GM10248 (cell line): ENCODE data around the gene MVB12B.

Experiments
- CTCF ChIA-PET: fragments of 300-600 bp; sonication (Branson Sonifier 250); formaldehyde crosslinking; extraction: SDS; loops from one replicate; lab custom pipeline; 2021; ENCODE audit warnings: antibody characterized with exemption; lab: Yijun Ruan, JAX
- POLR2A ChIA-PET: fragments of 350-650 bp; sonication (Branson Sonifier 250); formaldehyde crosslinking; extraction: SDS; loops from one replicate; lab custom pipeline; 2020; ENCODE audit warnings: antibody characterized with exemption; lab: Yijun Ruan, JAX
- DNase-seq: peaks from one replicate; pipeline ENCODE4 v3.0.0; 2012; ENCODE audit errors: extremely low spot score
- TF ChIP-seq, protein P1 (sequence below): IDR thresholded peaks from 2 replicates; pipeline ENCODE4 v1.5.1; 2012; ENCODE audit warnings: mild to moderate bottlenecking, low read depth; ENCODE audit errors: extremely low read depth, missing control alignments, control extremely low read depth

Gene MVB12B

DNA sequence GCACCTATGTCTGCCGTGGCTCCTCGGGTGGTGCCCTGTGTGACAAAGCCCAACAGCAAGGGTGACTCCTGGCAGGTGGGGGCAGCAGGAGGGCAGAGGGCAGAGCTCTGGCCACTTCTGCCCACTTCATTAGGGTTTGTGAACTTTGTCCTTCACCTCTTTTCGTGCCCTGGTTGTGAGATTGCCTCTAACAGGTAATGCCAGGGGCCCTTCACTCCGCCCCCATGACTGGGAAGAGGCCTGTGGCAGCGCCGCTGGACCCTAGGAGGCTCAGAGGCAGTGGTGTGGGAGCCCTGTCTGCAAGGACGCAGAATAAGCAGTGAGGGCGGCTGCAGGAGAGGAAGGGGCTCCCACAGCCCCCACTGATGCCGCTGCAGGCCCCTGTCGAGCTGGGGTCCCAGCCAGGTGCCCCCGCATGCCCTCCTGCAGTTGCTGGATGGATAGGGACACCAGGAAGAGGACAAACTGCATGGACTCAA lies 178.4 kb downstream of the MVB12B start:
- ChIA-PET CTCF (interaction anchor here (1.0 kb wide), 1 partner anchor 53 kb away, joined by 4 read pairs; no protein-coding TSS in a partner anchor), POLR2A (no interaction called here)
- DNase-seq = no peak
- TF ChIP-seq, protein P1, sequence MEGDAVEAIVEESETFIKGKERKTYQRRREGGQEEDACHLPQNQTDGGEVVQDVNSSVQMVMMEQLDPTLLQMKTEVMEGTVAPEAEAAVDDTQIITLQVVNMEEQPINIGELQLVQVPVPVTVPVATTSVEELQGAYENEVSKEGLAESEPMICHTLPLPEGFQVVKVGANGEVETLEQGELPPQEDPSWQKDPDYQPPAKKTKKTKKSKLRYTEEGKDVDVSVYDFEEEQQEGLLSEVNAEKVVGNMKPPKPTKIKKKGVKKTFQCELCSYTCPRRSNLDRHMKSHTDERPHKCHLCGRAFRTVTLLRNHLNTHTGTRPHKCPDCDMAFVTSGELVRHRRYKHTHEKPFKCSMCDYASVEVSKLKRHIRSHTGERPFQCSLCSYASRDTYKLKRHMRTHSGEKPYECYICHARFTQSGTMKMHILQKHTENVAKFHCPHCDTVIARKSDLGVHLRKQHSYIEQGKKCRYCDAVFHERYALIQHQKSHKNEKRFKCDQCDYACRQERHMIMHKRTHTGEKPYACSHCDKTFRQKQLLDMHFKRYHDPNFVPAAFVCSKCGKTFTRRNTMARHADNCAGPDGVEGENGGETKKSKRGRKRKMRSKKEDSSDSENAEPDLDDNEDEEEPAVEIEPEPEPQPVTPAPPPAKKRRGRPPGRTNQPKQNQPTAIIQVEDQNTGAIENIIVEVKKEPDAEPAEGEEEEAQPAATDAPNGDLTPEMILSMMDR = no peak

DNA sequence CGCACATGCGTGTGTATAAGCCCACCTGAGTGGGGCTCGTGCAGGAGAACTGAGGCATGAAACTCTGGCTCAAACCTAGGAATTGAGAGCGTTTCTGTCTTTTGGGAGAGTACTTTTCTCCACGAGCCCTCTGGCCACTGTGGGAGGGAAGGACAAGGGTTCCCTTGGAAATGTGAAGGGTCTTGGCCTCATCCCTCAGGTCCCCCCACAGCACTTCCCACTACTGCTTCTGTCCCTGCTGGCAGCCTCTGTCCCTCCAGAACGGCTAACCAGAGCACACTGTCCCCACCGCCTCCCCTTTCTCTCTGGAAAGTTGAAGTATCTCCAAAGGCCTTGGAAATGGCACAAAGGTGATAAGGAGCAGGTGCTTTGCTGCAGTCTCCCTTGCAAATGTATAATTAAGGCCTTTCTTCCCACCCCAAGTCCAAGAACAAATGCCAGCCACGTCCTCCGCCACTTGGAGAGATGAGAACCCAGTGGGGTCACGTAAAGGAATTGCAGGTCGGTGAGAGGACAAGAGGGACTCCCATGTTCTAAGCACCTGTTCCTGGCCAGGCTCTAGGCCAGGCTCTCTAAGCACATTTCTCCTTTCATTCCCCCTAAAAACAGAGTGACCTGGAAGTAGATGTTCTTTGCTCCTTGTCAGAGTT lies 179.2 kb downstream of the MVB12B start:
- ChIA-PET CTCF (interaction anchor here (1.0 to 1.9 kb wide), 2 partner anchors 52 kb away, joined by 4 to 7 read pairs; no protein-coding TSS in a partner anchor), POLR2A (no interaction called here)
- DNase-seq = no peak
- TF ChIP-seq, protein P1 = no peak

DNA sequence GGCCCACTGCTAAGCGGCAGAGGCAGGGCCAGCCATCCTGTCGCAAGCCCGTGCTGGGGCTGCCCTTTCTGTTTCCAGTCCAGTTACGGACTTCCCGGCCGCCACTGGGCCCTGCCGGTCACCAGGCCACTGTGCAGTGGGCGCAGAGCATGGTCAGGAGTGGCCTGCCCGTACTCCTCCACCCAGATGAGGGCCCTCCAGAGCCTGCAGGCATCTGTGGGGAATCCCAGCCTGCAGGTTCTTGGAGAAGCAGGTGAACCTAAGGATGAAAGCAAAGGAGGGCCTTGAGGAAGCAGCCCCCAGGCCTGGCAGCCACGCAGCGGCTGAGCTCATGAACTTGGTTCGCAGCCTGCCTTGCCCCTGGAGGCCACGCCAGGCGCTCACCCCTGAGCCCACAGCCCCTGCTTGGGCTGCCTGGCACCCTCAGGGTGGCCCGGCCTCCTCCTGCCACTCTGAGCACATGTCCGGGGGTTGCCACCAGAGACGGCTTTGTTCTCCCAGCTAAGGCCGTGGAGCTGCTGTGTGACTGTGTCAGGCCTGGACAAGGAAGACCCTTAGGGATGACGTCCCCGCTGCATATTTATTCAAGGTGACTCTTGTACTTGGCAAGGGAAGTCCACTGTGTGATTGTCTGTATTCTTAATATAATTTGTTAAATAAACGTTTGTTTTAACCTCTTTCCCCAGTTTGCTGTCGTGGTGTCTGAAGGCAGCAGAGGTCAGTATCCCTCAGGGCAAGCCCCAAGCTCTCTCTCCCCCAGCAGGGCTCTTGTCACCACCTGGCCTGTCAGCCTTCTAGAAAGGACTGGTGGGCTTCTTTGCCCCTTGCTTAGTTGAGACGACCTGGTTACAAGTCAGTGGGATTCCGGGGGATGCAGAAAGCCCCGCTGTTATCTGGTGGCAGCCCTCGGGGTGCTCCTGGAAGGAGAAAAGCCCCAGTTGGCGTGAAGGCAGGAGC lies 180.0 kb downstream of the MVB12B start:
- DNase-seq = no peak
- POLR2A ChIA-PET = no interaction called here
- CTCF ChIA-PET = interaction anchor here (1.9 to 8.2 kb wide), 2 partner anchors 6 to 51 kb away, joined by 7 to 60 read pairs; no protein-coding TSS in a partner anchor
- TF ChIP-seq, protein P1 = no peak

DNA sequence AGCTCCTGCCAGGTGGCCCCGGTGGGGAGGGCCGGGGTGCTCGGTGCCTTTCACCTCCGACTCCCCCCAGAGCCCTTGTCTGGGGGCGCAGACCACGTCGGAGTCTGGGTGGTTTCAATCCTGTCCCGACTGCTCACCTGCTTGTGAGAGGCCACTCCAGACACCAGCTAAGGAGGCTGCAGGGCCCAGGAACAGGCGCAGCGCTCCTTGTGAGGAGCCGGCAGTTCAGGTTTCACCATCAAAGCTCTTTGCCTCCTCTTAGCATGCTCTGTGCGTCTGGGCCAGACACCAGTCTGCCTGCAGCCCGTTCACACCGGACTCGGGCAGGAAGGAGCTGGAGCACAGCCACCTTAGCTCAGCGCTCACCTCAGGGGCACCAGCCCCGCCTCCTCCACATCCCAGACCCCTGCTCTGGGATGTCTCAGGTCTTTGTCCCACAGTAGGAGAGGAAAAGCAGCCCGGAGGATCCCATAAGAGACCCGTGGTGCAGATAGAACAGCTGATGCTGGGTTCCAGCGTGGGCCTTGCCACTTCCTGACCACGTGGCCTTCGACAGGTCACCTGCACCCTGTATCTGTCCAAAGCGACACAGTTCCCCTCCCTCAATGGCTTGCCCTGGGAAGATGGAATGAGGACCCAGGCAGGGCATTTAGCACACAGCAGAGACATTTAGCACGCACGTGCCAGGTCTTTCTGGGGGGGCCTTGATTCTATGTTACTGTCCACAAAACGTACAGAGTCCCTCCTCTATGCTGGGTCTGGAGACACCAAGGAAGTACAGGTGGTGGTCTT lies 180.9 kb downstream of the MVB12B start:
- ChIA-PET CTCF (interaction anchor here (1.3 to 8.2 kb wide), 4 partner anchors 7 to 51 kb away, joined by 3 to 60 read pairs (median 10); no protein-coding TSS in a partner anchor), POLR2A (no interaction called here)
- TF ChIP-seq, protein P1 = no peak
- no peak for DNase-seq

DNA sequence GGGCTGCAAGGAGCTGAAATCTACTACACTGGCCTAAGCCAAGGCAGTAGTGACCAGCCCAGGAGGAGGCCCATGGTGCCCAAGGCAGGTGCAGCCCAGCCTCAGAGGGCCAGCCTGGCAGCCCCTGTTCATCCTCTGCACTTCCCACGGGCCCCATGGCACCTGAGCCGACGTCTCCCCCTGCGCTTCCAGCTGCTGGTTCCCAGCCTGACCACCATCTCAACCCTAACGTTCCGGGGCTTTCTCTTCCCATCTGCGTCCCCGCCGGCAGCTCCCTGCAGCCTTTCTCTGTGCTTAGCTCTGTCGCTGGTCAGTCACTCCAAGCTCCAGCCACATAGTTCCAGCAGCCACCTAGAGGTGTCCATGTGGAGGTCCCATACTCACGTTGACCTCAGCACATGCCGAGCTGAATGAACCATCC lies 181.6 kb downstream of the MVB12B start:
- DNase-seq = no peak
- TF ChIP-seq, protein P1 = no peak
- ChIA-PET CTCF (interaction anchor here (0.9 to 8.2 kb wide), 4 partner anchors 8 to 50 kb away, joined by 3 to 60 read pairs (median 8); no protein-coding TSS in a partner anchor), POLR2A (no interaction called here)
